Activated CD4-positive, alpha-beta T cell treated with anti-CD3 and anti-CD28 coated beads, Interleukin-2, amount 10 ng/mL, durations not matched to agents 7 days and 5 days (primary cell): Measurements from ENCODE around the gene TPX2. TPM values are rescaled to one million over a fixed set of nuclear protein-coding genes. Genes with fewer than 3 reads are reported as not detected.

Experiments
- CTCF ChIA-PET: fragments of 350-600 bp; sonication (Branson Sonifier 250); formaldehyde crosslinking; loops from one replicate; lab custom pipeline; 2021; ENCODE audit warnings: antibody characterized with exemption; lab: Charles Lee
- POLR2A ChIA-PET: fragments of 350-600 bp; sonication (Branson Sonifier 250); formaldehyde crosslinking; loops from one replicate; lab custom pipeline; 2021; ENCODE audit warnings: antibody characterized with exemption; lab: Charles Lee
- DNase-seq: peaks from one replicate; pipeline ENCODE4 v3.0.0-alpha.2; 2020
- H3K27ac Mint-ChIP-seq: one replicate; pipeline ENCODE4 v1.8.0; 2021; ENCODE audit warnings: mild to moderate bottlenecking, moderate library complexity, mixed read lengths
- H3K27me3 Mint-ChIP-seq: one replicate; pipeline ENCODE4 v1.8.0; 2021; ENCODE audit warnings: mixed read lengths
- H3K36me3 Mint-ChIP-seq: one replicate; pipeline ENCODE4 v1.8.0; 2021; ENCODE audit warnings: low read depth, mixed read lengths
- H3K4me1 Mint-ChIP-seq: one replicate; pipeline ENCODE4 v1.8.0; 2021; ENCODE audit warnings: mixed read lengths
- H3K4me3 Mint-ChIP-seq: one replicate; pipeline ENCODE4 v1.8.0; 2021; ENCODE audit warnings: mild to moderate bottlenecking, moderate library complexity, mixed read lengths
- H3K9me3 Mint-ChIP-seq: one replicate; pipeline ENCODE4 v1.8.0; 2021; ENCODE audit warnings: mixed read lengths
- total RNA-seq, 2 experiments: library from RNA; stranded (reverse); gene quantifications; one replicate each; pipeline ENCODE4 v1.2.3, GENCODE V29; 2021

Gene TPX2
- total RNA-seq, 2 experiments from 2014 or later: 164 to 193 TPM

- peaks cover 49% of the 10 kb centered on the region for H3K36me3 Mint-ChIP-seq
- POLR2A ChIA-PET: no interaction called here
- H3K27ac Mint-ChIP-seq: peak overlapping the region; percentile 83
- peaks cover 59% of the 10 kb centered on the region for H3K4me1 Mint-ChIP-seq
- H3K27me3 Mint-ChIP-seq: no peaks in the 10 kb centered on the region
- no peaks in the 10 kb centered on the region for H3K9me3 Mint-ChIP-seq
- DNase-seq: no peak
- CTCF ChIA-PET: interaction anchor here (0.6 to 7.6 kb wide), 10 partner anchors 7 to 150 kb away, joined by 3 to 58 read pairs (median 4); partner anchors contain the start of gene BCL2L1
- no peak overlapping the region for H3K4me3 Mint-ChIP-seq
Measured at GRCh38 chr20:31699801-31700728, 39.0 kb upstream of the TPX2 start.

DNA sequence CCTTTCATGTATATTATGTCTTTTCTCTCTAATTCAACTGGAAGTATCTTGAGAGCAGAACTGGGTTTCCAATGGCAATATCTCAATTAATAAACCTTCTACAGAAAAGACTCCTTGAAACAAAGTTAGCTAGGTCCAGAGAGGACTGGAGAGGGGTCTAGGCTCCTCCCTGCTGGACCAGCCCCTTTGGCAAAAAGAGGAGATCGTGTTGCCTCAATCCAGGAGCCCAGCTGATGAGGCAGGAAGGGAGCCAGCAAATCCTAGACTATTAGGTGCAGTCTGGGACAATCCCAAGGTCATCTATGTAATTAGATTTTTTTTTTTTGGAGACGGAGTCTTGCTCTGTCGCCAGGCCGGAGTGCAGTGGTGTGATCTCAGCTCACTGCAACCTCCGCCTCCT is 38.3 kb upstream of the TPX2 start:
- Mint-ChIP-seq H3K36me3 (peaks cover 50% of the 10 kb centered on the region), H3K27ac (peak overlapping the region; percentile 28), H3K4me3 (no peak overlapping the region), H3K27me3 (no peaks in the 10 kb centered on the region), H3K9me3 (no peaks in the 10 kb centered on the region), H3K4me1 (peaks cover 57% of the 10 kb centered on the region)
- CTCF ChIA-PET: interaction anchor here (0.6 to 7.6 kb wide), 4 partner anchors 16 to 150 kb away, joined by 3 to 58 read pairs (median 10); partner anchors contain the start of gene BCL2L1
- DNase-seq: no peak
- POLR2A ChIA-PET: no interaction called here

- CTCF ChIA-PET: interaction anchor here (0.9 to 7.6 kb wide), 3 partner anchors 17 to 40 kb away, joined by 3 to 58 read pairs (median 13); partner anchors contain the start of gene BCL2L1
- H3K27me3 Mint-ChIP-seq: no peaks in the 10 kb centered on the region
- peak overlapping the region; percentile 56 for H3K27ac Mint-ChIP-seq
- H3K36me3 Mint-ChIP-seq: peaks cover 58% of the 10 kb centered on the region
- H3K9me3 Mint-ChIP-seq: no peaks in the 10 kb centered on the region
- H3K4me1 Mint-ChIP-seq: peaks cover 60% of the 10 kb centered on the region
- no peak for DNase-seq
- no peak overlapping the region for H3K4me3 Mint-ChIP-seq
- POLR2A ChIA-PET: no interaction called here
Measured at GRCh38 chr20:31701591-31701990, 37.5 kb upstream of the TPX2 start.

DNA sequence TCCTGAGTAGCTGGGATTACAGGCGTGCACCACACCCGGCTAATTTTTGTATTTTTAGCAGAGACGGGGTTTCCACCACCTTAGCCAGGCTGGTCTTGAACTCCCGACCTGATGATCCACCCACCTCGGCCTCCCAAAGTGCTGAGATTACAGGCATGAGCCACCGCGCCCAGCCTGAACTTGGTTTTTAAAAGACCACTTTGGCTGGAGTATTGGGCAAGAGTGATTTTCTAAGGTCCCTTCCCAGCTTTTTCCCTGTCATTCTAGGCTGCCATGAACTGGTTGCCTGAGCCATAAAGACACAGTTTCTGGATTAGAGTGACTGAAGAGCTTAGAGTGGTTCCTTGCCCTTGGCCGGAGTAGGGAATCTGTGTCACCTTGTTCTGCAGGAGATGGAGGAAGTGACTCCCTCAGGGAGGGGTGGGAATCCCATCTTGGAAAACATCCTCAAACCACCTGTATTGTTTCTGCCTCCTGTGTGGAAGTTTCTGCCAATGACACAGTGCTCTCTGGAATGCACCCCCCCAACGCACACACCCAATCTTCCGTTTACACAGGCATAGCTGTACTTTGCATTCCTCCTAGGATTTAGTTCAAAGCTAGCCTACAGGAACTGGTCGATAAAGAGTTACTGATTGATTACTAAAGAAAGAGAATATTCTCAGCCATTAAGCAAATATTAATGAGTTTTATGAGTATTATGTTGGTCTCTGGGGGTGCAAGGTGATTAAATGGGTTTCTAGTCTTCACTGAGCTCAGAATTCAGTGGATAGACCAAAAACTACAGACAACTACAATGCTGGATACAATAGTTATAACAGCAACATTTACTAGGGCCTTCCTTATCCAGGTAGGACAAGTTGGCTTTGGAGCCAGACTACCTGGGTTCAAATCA is 34.6 kb upstream of the TPX2 start:
- ChIA-PET POLR2A (interaction anchor here (0.6 kb wide), 1 partner anchor 36 kb away, joined by 5 read pairs; no protein-coding TSS in a partner anchor), CTCF (interaction anchor here (1.0 to 3.7 kb wide), 4 partner anchors 9 to 92 kb away, joined by 5 to 15 read pairs (median 6); no protein-coding TSS in a partner anchor)
- Mint-ChIP-seq H3K4me3 (no peak overlapping the region), H3K27ac (no peak overlapping the region), H3K27me3 (no peaks in the 10 kb centered on the region), H3K9me3 (no peaks in the 10 kb centered on the region), H3K36me3 (peaks cover 69% of the 10 kb centered on the region), H3K4me1 (peaks cover 64% of the 10 kb centered on the region)
- no peak for DNase-seq

DNA sequence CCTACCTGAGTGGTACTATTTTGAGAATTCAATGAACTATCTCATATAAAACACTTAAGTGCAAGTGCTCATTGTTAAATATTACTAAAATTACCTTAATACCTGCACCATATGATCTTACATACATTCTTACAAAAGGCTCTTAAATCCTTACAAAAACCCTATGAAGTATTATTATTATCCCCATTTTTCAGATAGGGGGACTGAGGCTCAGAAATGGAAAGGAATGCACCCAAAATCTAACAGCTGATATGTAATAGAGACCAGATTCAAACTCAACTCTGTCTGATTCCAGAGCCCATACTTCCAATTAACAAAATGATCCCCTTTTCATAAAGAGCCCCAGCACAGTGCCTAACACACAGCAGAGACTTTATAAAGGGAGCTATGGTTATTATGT is 33.9 kb upstream of the TPX2 start:
- H3K4me1 Mint-ChIP-seq: peaks cover 61% of the 10 kb centered on the region
- no peak overlapping the region for H3K4me3 Mint-ChIP-seq
- DNase-seq: no peak
- peaks cover 67% of the 10 kb centered on the region for H3K36me3 Mint-ChIP-seq
- CTCF ChIA-PET: interaction anchor here (1.3 to 3.7 kb wide), 5 partner anchors 8 to 92 kb away, joined by 3 to 15 read pairs (median 6); no protein-coding TSS in a partner anchor
- no peaks in the 10 kb centered on the region for H3K9me3 Mint-ChIP-seq
- H3K27ac Mint-ChIP-seq: no peak overlapping the region
- POLR2A ChIA-PET: no interaction called here
- H3K27me3 Mint-ChIP-seq: no peaks in the 10 kb centered on the region

- Mint-ChIP-seq H3K9me3 (no peaks in the 10 kb centered on the region), H3K4me1 (peaks cover 62% of the 10 kb centered on the region), H3K36me3 (peaks cover 64% of the 10 kb centered on the region), H3K4me3 (no peak overlapping the region), H3K27ac (no peak overlapping the region), H3K27me3 (no peaks in the 10 kb centered on the region)
- CTCF ChIA-PET: interaction anchor here (1.3 to 3.7 kb wide), 7 partner anchors 8 to 93 kb away, joined by 3 to 15 read pairs (median 6); no protein-coding TSS in a partner anchor
- POLR2A ChIA-PET: no interaction called here
- no peak for DNase-seq
Measured at GRCh38 chr20:31705598-31706597, 33.2 kb upstream of the TPX2 start.

DNA sequence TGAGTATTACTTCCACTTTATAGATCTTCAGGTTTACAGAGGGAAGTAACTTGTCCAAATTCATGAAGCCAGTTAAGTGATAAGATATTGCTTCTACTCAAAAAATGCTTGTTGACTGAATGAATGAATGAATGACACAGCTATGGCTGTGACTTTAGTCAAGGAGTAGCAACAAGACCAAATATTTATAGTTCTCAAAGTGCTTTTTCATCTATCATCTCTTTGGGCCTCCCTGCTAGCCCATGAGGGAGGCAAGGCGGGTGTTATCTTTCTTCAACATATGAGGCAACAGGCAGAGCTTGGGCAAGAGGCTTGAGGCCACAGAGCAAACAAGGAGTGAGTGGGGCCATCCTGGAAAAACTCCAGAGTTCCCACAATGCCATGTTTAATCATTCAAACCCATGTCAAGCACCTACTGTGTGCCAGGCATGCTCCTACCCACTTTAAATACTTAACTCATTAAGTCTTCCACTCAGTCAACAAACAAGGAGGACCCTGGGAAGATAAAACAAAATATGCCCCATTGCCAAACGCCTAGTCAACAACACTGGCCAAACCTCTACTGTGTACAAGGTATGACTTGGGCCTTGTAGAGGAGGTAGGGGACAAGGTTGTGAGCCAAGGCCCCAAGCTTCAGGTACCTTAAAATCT is 32.4 kb upstream of the TPX2 start:
- Mint-ChIP-seq H3K36me3 (peaks cover 63% of the 10 kb centered on the region), H3K9me3 (no peaks in the 10 kb centered on the region), H3K4me3 (no peak overlapping the region), H3K27ac (no peak overlapping the region), H3K4me1 (peaks cover 64% of the 10 kb centered on the region), H3K27me3 (no peaks in the 10 kb centered on the region)
- no peak for DNase-seq
- ChIA-PET CTCF (interaction anchor here (1.3 to 3.7 kb wide), 6 partner anchors 8 to 45 kb away, joined by 3 to 15 read pairs (median 6); no protein-coding TSS in a partner anchor), POLR2A (no interaction called here)

DNA sequence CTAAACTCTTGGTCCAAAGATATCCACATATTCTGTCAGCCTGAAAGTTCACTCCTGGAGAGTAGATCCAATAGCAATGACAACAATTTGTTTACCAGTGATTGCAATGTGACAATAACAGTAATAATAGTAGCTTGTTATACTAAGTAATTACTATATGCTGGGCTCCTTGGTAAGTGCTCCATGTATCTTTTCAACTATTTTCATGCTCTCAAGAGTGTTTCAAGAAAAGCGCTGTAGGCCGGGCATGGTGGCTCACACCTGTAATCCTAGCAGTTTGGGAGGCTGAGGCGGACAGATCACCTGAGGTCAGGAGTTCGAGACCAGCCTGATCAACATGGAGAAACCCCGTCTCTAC is 31.9 kb upstream of the TPX2 start:
- CTCF ChIA-PET: interaction anchor here (1.3 to 3.7 kb wide), 5 partner anchors 8 to 46 kb away, joined by 5 to 15 read pairs (median 7); no protein-coding TSS in a partner anchor
- Mint-ChIP-seq H3K4me3 (no peak overlapping the region), H3K36me3 (peaks cover 59% of the 10 kb centered on the region), H3K4me1 (peaks cover 64% of the 10 kb centered on the region), H3K27ac (no peak overlapping the region), H3K9me3 (no peaks in the 10 kb centered on the region), H3K27me3 (no peaks in the 10 kb centered on the region)
- POLR2A ChIA-PET: no interaction called here
- no peak for DNase-seq

DNA sequence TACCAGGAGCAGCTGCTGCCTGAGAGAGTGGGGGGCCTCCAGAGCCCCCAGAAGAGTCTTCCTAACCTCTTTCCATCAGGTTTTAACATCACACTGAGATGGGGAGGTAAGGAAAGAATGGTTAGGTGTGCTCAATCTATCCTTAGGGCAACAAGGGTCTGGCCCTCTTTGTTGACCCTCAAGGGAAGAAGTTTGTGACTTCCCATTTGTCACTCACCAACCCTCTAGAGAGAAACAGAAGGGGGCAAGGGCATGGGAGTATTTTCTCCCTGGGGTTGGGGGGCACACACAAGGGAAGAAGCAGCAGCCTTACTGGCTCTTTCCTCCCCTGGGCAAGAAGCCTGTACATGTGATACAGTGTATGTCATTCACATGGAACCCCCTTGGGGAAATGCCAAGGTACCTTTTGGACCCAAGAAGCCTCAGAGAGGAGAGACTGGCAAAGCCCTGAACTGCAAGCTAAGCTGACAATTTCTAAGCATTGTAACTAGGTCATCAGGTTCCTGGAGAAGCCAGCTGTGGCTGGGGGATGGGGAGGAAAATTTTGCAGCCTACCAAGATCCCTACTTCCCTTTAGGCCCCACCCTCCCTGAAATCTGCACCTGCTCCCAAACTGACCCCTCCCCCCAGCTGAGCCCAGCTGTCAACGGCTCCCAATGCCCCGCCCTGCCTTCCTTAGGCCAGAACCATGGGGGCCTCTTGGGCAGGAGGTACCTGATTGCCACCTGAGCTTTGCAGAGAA is 30.9 kb upstream of the TPX2 start:
- Mint-ChIP-seq H3K27me3 (no peaks in the 10 kb centered on the region), H3K4me3 (no peak overlapping the region), H3K9me3 (no peaks in the 10 kb centered on the region), H3K36me3 (peaks cover 64% of the 10 kb centered on the region), H3K4me1 (peaks cover 72% of the 10 kb centered on the region), H3K27ac (no peak overlapping the region)
- DNase-seq: no peak
- POLR2A ChIA-PET: no interaction called here
- CTCF ChIA-PET: interaction anchor here (0.7 to 3.0 kb wide), 4 partner anchors 9 to 23 kb away, joined by 3 to 14 read pairs (median 5); no protein-coding TSS in a partner anchor

GRCh38 chr20:31708736-31709534 is 30.2 kb upstream of the TPX2 start:
- Mint-ChIP-seq H3K27ac (peak overlapping the region; percentile 44), H3K4me3 (no peak overlapping the region), H3K36me3 (peaks cover 66% of the 10 kb centered on the region), H3K9me3 (no peaks in the 10 kb centered on the region), H3K4me1 (peaks cover 80% of the 10 kb centered on the region), H3K27me3 (no peaks in the 10 kb centered on the region)
- CTCF ChIA-PET: interaction anchor here (0.7 to 3.0 kb wide), 5 partner anchors 11 to 47 kb away, joined by 3 to 15 read pairs (median 5); partner anchors contain the start of gene BCL2L1
- POLR2A ChIA-PET: no interaction called here
- DNase-seq: no peak
